AG10803 (cell line): ENCODE measurements around the gene VPS35L.
A peak's percentile ranks its signal among the peaks of the same experiment; 100 is the strongest.

Experiments used
- DNase-seq: peaks from one replicate; pipeline ENCODE4 v3.0.0; 2010; ENCODE audit warnings: low read depth
- H3K4me3 ChIP-seq: 2 replicates; pipeline ENCODE4 v1.5.1; 2011; ENCODE audit warnings: mild to moderate bottlenecking, low read length, control low read depth
- CTCF ChIP-seq: conservative IDR thresholded peaks from 2 replicates; pipeline ENCODE4 v1.5.1; 2011; ENCODE audit warnings: mild to moderate bottlenecking, low read length, control low read depth, inconsistent platforms

Gene VPS35L

GRCh38 chr16:19559242-19559910 is 3.9 kb downstream of the VPS35L start:
- no peak overlapping the region for H3K4me3 ChIP-seq
- TF ChIP-seq CTCF, result peak; percentile 64
- DNase-seq, result peak; percentile 69

GRCh38 chr16:19560078-19560477 is 4.6 kb downstream of the VPS35L start:
- no peak for TF ChIP-seq CTCF
- no peak overlapping the region for H3K4me3 ChIP-seq
- no peak for DNase-seq

GRCh38 chr16:19563377-19563776 is 7.9 kb downstream of the VPS35L start:
- DNase-seq, result no peak
- no peak for TF ChIP-seq CTCF
- H3K4me3 ChIP-seq, result no peak overlapping the region

- no peak for DNase-seq
- TF ChIP-seq CTCF, result no peak
Observed at GRCh38 chr16:19566362-19566761, 10.9 kb downstream of the VPS35L start.

GRCh38 chr16:19567560-19567959 is 12.1 kb downstream of the VPS35L start:
- H3K4me3 ChIP-seq, result no peak overlapping the region
- no peak for TF ChIP-seq CTCF
- no peak for DNase-seq

More at GRCh38 chr16:19566362-19566761, 10.9 kb downstream of the VPS35L start:
- H3K4me3 ChIP-seq, result no peak overlapping the region

GRCh38 chr16:19573997-19574396 is 18.5 kb downstream of the VPS35L start:
- no peak for DNase-seq
- H3K4me3 ChIP-seq, result no peak overlapping the region
- no peak for TF ChIP-seq CTCF

- no peak overlapping the region for H3K4me3 ChIP-seq
- no peak for DNase-seq
- no peak for TF ChIP-seq CTCF
Observed at GRCh38 chr16:19574615-19575014, 19.1 kb downstream of the VPS35L start.
